Liver (tissue), 9 donors: ENCODE data around the gene BANK1. TPM values are rescaled to one million over a fixed set of nuclear protein-coding genes. Genes with fewer than 3 reads are reported as not detected.

Source experiments
- DNase-seq: peaks from one replicate; pipeline ENCODE4 v3.0.0-alpha.2; 2017; ENCODE audit warnings: low spot score
- H3K27ac ChIP-seq, 2 donors: one replicate each; pipeline ENCODE4 v1.7.0; 2013; ENCODE audit warnings: inconsistent platforms in 2 of 2, low read length in 2 of 2, control low read depth in 1 of 2, low read depth in 1 of 2, mild to moderate bottlenecking in 1 of 2
- H3K27me3 ChIP-seq, 4 donors: one replicate each; pipeline versions ENCODE4 v1.6.1 to v1.7.0; 2013; ENCODE audit warnings: low read length in 3 of 4, inconsistent platforms in 1 of 4, mild to moderate bottlenecking in 1 of 4, moderate library complexity in 1 of 4; ENCODE audit not compliant: control insufficient read depth in 4 of 4, insufficient read depth in 4 of 4
- H3K36me3 ChIP-seq, 4 donors: one replicate each; pipeline versions ENCODE4 v1.6.1 to v1.7.0; 2013; ENCODE audit warnings: low read length in 3 of 4, mild to moderate bottlenecking in 3 of 4, low read depth in 1 of 4, moderate library complexity in 1 of 4; ENCODE audit not compliant: control insufficient read depth in 4 of 4, insufficient read depth in 3 of 4
- H3K4me1 ChIP-seq, 4 donors: one replicate each; pipeline versions ENCODE4 v1.6.1 to v1.7.0; 2013; ENCODE audit warnings: low read length in 3 of 4, mild to moderate bottlenecking in 3 of 4, moderate library complexity in 1 of 4; ENCODE audit not compliant: control insufficient read depth in 4 of 4, insufficient read depth in 4 of 4
- H3K4me3 ChIP-seq, 3 donors: one replicate each; pipeline versions ENCODE4 v1.6.1 to v1.7.0; 2013; ENCODE audit warnings: low read length in 3 of 3, control low read depth in 1 of 3, low read depth in 1 of 3, mild to moderate bottlenecking in 1 of 3
- H3K9ac ChIP-seq, 2 donors: one replicate each; pipeline ENCODE4 v1.7.0; 2013; ENCODE audit warnings: low read length in 2 of 2, mild to moderate bottlenecking in 2 of 2, moderate library complexity in 2 of 2, control low read depth in 1 of 2, low read depth in 1 of 2
- H3K9me3 ChIP-seq, 4 donors: one replicate each; pipeline versions ENCODE4 v1.6.1 to v1.7.0; 2013; ENCODE audit warnings: low read length in 3 of 4; ENCODE audit not compliant: control insufficient read depth in 4 of 4
- EGR1 ChIP-seq, 2 donors: IDR thresholded peaks; 2 replicates each; pipeline ENCODE4 v1.6.1; 2016 to 2018; ENCODE audit warnings: antibody characterized with exemption in 2 of 2, low read depth in 2 of 2
- FOXA1 ChIP-seq: IDR thresholded peaks from 2 replicates; pipeline ENCODE4 v1.6.1; 2016; ENCODE audit warnings: antibody characterized with exemption
- FOXA2 ChIP-seq: IDR thresholded peaks from 2 replicates; pipeline ENCODE4 v1.6.1; 2016; ENCODE audit warnings: antibody characterized with exemption
- GABPA ChIP-seq, 2 donors: IDR thresholded peaks in 1 of 2; conservative IDR thresholded peaks in 1 of 2; 2 replicates each; pipeline ENCODE4 v1.6.1; 2016; ENCODE audit warnings: antibody characterized with exemption in 2 of 2, mild to moderate bottlenecking in 1 of 2, moderate library complexity in 1 of 2
- HNF4G ChIP-seq: IDR thresholded peaks from 2 replicates; pipeline ENCODE4 v1.6.1; 2016; ENCODE audit warnings: antibody characterized with exemption
- JUND ChIP-seq, 2 donors: IDR thresholded peaks; 2 replicates each; pipeline ENCODE4 v1.6.1; 2016; ENCODE audit warnings: antibody characterized with exemption in 2 of 2
- NR2F2 ChIP-seq: IDR thresholded peaks from 2 replicates; pipeline ENCODE4 v1.6.1; 2016; ENCODE audit warnings: antibody characterized with exemption
- RAD21 ChIP-seq, 2 donors: IDR thresholded peaks; 2 replicates each; pipeline ENCODE4 v1.6.1; 2016; ENCODE audit warnings: antibody characterized with exemption in 2 of 2, mild to moderate bottlenecking in 2 of 2
- RXRA ChIP-seq, 2 donors: IDR thresholded peaks; 2 replicates each; pipeline ENCODE4 v1.6.1; 2017 to 2018; ENCODE audit warnings: antibody characterized with exemption in 2 of 2, mild to moderate bottlenecking in 1 of 2
- SP1 ChIP-seq: IDR thresholded peaks from 2 replicates; pipeline ENCODE4 v1.6.1; 2018; ENCODE audit warnings: antibody characterized with exemption, mild to moderate bottlenecking
- TAF1 ChIP-seq: conservative IDR thresholded peaks from 2 replicates; pipeline ENCODE4 v1.6.1; 2016; ENCODE audit warnings: antibody characterized with exemption, mild to moderate bottlenecking
- YY1 ChIP-seq: IDR thresholded peaks from 2 replicates; pipeline ENCODE4 v1.6.1; 2016; ENCODE audit warnings: antibody characterized with exemption, mild to moderate bottlenecking
- ZBTB33 ChIP-seq: IDR thresholded peaks from 2 replicates; pipeline ENCODE4 v1.6.1; 2016; ENCODE audit warnings: antibody characterized with exemption
- WGBS: extraction: QIAGEN DNeasy Blood & Tissue Kit; methylation state at CpG from one replicate; pipeline ENCODE4 v1.1.7; 2013; 5-methylcytosine and 5-hydroxymethylcytosine counted together
- polyA plus RNA-seq, 2 donors: library from polyadenylated mRNA; stranded (reverse) in 1 of 2; unstranded in 1 of 2; fragments of 200-250 nt in 1 of 2; fragments of >200 nt in 1 of 2; fragmentation: Nextera tagmentation in 1 of 2; extraction: Ambion mirVana in 1 of 2; gene quantifications; one replicate each; pipeline versions ENCODE4 v1.2.1 to v1.2.3, GENCODE V29; 2013 to 2015
- total RNA-seq, 2 donors: library from RNA; depleted of rRNA; stranded (reverse); fragments of >200 nt; gene quantifications; one replicate each; pipeline ENCODE4 v1.2.3, GENCODE V29; 2014
- TF ChIP-seq, protein P1 (sequence below): fragments of 150-350 bp; IDR thresholded peaks from 2 replicates; pipeline ENCODE4 v1.5.1; 2017; ENCODE audit warnings: improper control_type of control experiment, low read depth, low read length; ENCODE audit not compliant: missing input control
- TF ChIP-seq, protein P2 (sequence below): IDR thresholded peaks from 2 replicates; pipeline ENCODE4 v1.6.1; 2016; ENCODE audit warnings: antibody characterized with exemption
- donor health status: healthy.
- donor health status: healthy.
- donor health status: healthy.
- donor health status: healthy.
- donor health status: healthy.

The BANK1 gene
- total and polyA plus RNA-seq, 4 donors: 0.06 to 1.7 (median 0.35) TPM

- Histone ChIP-seq H3K36me3 (no peaks in the 10 kb centered on the region), H3K27me3 (no peaks in the 10 kb centered on the region), H3K9me3 (no peaks in the 10 kb centered on the region), H3K27ac (no peak overlapping the region), H3K4me3 (no peak overlapping the region), H3K4me1 (no peaks in the 10 kb centered on the region), H3K9ac (no peak overlapping the region)
- DNase-seq: no peak
- TF ChIP-seq, protein P1, sequence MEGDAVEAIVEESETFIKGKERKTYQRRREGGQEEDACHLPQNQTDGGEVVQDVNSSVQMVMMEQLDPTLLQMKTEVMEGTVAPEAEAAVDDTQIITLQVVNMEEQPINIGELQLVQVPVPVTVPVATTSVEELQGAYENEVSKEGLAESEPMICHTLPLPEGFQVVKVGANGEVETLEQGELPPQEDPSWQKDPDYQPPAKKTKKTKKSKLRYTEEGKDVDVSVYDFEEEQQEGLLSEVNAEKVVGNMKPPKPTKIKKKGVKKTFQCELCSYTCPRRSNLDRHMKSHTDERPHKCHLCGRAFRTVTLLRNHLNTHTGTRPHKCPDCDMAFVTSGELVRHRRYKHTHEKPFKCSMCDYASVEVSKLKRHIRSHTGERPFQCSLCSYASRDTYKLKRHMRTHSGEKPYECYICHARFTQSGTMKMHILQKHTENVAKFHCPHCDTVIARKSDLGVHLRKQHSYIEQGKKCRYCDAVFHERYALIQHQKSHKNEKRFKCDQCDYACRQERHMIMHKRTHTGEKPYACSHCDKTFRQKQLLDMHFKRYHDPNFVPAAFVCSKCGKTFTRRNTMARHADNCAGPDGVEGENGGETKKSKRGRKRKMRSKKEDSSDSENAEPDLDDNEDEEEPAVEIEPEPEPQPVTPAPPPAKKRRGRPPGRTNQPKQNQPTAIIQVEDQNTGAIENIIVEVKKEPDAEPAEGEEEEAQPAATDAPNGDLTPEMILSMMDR: no peak
- TF ChIP-seq NR2F2: no peak
- no peak for TF ChIP-seq YY1
- no peak for TF ChIP-seq FOXA2
- TF ChIP-seq FOXA1: no peak
- no peak for TF ChIP-seq GABPA (IDR thresholded peaks at IDR 0.05 in 1 of 2, conservative IDR thresholded peaks at IDR 0.05 in 1 of 2)
- TF ChIP-seq TAF1: no peak
- TF ChIP-seq SP1: no peak
- TF ChIP-seq HNF4G: no peak
- TF ChIP-seq RXRA (IDR thresholded peaks at IDR 0.05): no peak
- TF ChIP-seq JUND (IDR thresholded peaks at IDR 0.05): no peak
- TF ChIP-seq ZBTB33: no peak
- TF ChIP-seq EGR1 (IDR thresholded peaks at IDR 0.05; ENCODE audit: low read depth in 2 of 2): no peak
- TF ChIP-seq RAD21 (IDR thresholded peaks at IDR 0.05): no peak
Observed at GRCh38 chr4:102064747-102065442, 274.4 kb downstream of the BANK1 start.

DNA sequence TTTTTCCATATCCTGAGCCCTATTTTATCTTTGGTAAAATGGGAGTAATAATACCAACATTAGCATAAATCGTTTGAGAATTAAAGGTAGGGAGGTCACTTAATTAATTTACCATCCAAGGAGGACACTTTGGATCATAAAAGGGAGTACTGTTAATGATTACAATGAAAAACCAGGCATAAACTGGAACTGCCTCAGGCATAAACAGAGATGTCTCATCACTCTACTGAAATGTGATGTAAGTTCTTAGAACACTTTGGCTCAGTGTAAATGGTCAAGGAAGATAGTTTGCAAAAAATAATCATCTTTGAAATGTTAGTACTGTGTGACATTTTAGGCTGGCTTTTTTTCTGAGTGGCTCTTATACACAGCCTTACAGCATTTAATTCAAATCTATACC is 286.1 kb downstream of the BANK1 start:
- Histone ChIP-seq H3K27me3 (no peaks in the 10 kb centered on the region), H3K9ac (no peak overlapping the region), H3K4me3 (no peak overlapping the region), H3K27ac (no peak overlapping the region), H3K36me3 (no peaks in the 10 kb centered on the region), H3K9me3 (no peaks in the 10 kb centered on the region), H3K4me1 (no peaks in the 10 kb centered on the region)
- TF ChIP-seq, protein P1: no peak
- TF ChIP-seq, protein P2, sequence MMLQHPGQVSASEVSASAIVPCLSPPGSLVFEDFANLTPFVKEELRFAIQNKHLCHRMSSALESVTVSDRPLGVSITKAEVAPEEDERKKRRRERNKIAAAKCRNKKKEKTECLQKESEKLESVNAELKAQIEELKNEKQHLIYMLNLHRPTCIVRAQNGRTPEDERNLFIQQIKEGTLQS: no peak
- no peak for TF ChIP-seq HNF4G
- TF ChIP-seq ZBTB33: no peak
- no peak for TF ChIP-seq JUND (IDR thresholded peaks at IDR 0.05)
- DNase-seq: no peak
- WGBS: 55% methylated on average over 1 of the region's 1 CpG
